Heart left ventricle (tissue), 16 donors: Measurements from ENCODE around the gene KLHL29. TPM values are rescaled to one million over a fixed set of nuclear protein-coding genes. Genes with fewer than 3 reads are reported as not detected.

Experiments used
- ATAC-seq, 4 donors: fragments of 200-7000 bp; cut with Tn5 transposase; one replicate each; pipeline ENCODE4 v1.9.1; 2020 to 2022; ENCODE audit warnings: moderate library complexity in 4 of 4, mild to moderate bottlenecking in 3 of 4, moderate number of reproducible peaks in 1 of 4
- DNase-seq, 5 donors: peaks; one replicate each; pipeline ENCODE4 v3.0.0-alpha.2; 2020
- H3K27ac ChIP-seq, 12 donors: fragments of 200-600 bp; sonication (generic) in 4 of 12; one replicate each; pipeline versions ENCODE4 v1.5.0 to v1.8.0; 2016 to 2022; ENCODE audit warnings: mild to moderate bottlenecking in 2 of 12
- H3K27me3 ChIP-seq, 9 donors: fragments of 200-600 bp; sonication (generic) in 2 of 9; one replicate each; pipeline versions ENCODE4 v1.5.1 to v1.8.0; 2016 to 2022; ENCODE audit warnings: mild to moderate bottlenecking in 3 of 9
- H3K36me3 ChIP-seq, 9 donors: fragments of 200-600 bp; sonication (generic) in 2 of 9; one replicate each; pipeline versions ENCODE4 v1.5.0 to v1.8.0; 2018 to 2022; ENCODE audit warnings: mild to moderate bottlenecking in 2 of 9
- H3K4me1 ChIP-seq, 12 donors: fragments of 200-600 bp; sonication (generic) in 4 of 12; one replicate each; pipeline versions ENCODE4 v1.5.0 to v1.8.0; 2016 to 2022; ENCODE audit warnings: mild to moderate bottlenecking in 3 of 12
- H3K4me3 ChIP-seq, 12 donors: fragments of 200-600 bp; sonication (generic) in 4 of 12; one replicate each; pipeline versions ENCODE4 v1.5.0 to v1.8.0; 2017 to 2022; ENCODE audit warnings: mild to moderate bottlenecking in 9 of 12, moderate library complexity in 4 of 12
- H3K9me3 ChIP-seq, 12 donors: fragments of 200-600 bp; sonication (generic) in 4 of 12; one replicate each; pipeline versions ENCODE4 v1.5.0 to v1.8.0; 2016 to 2022; ENCODE audit warnings: mild to moderate bottlenecking in 1 of 12
- POLR2A ChIP-seq, 2 donors: fragments of 450-650 bp; IDR thresholded peaks; one replicate each; pipeline ENCODE4 v1.6.1; 2017; ENCODE audit warnings: antibody characterized with exemption in 2 of 2, mild to moderate bottlenecking in 2 of 2, moderate library complexity in 2 of 2
- WGBS, 4 donors: extraction: QIAGEN DNeasy Blood & Tissue Kit in 2 of 4; methylation state at CpG; one replicate each; pipeline versions ENCODE4 v1.1.5 to v1.1.7; 2013 to 2018; 5-methylcytosine and 5-hydroxymethylcytosine counted together
- intact Hi-C, 10 donors: fragments of 100-400 bp; cut with DNase I; formaldehyde crosslinking; loops; one replicate each; pipeline versions ENCODE4 v1.11.1 to v1.14.2; 2022
- polyA plus RNA-seq, 2 donors: library from polyadenylated mRNA; stranded (reverse); fragments of 200-250 nt; gene quantifications; one replicate each; pipeline ENCODE4 v1.2.3, GENCODE V29; 2013
- total RNA-seq, 9 donors: library from RNA; depleted of rRNA in 2 of 9; stranded (reverse); fragments of >200 nt in 2 of 9; fragmentation: NEBNext Ultra II Directional in 3 of 9; extraction: Animal tissue kit (Norgen Biotek cat#: 25700) in 3 of 9; gene quantifications; one replicate each; pipeline versions ENCODE4 v1.1.0 to v1.2.4, GENCODE V29; 2016 to 2023
- TF ChIP-seq, protein P1 (sequence below), 12 donors: fragments of 200-600 bp; sonication (generic) in 4 of 12; IDR thresholded peaks; one replicate each; pipeline versions ENCODE4 v1.5.0 to v1.8.0; 2018 to 2022; ENCODE audit warnings: antibody characterized with exemption in 12 of 12, mild to moderate bottlenecking in 5 of 12
- donor health status: ischemic (EF 13 %, LVEDD 7.1; RV severe dilation, severe dysfunction).
- donor health status: healthy with polysubstance abuse.
- donor health status: DM: no; HTN: yes; CAD: no.
- donor health status: DM: no; HTN: no; CAD: no.
- donor health status: ischemic (EF 25% LVEDD 6.9; RV normal size, moderate dysfunction).
- donor health status: ischemic (EF 25% LVEDD 5.7; RV mildly dilated, moderate dysfunction).
- donor health status: healthy.
- donor health status: DM: yes; HTN: yes; CAD: no.
- donor health status: ischemic (EF 35%, LVEDD 5.7; RV mildly dilated, moderate dysfunction).
- donor health status: nonischemic (EF 11% LVEDD 7.7; RV severe dilation, severe dysfunction).
- donor health status: DM: yes; HTN: yes; CAD: no.
- donor health status: PGD.
- donor health status: ischemic (EF 29% LVEDD 5.4; RV normal size, mild dysfunction).
- donor health status: nonischemic (EF 23%, LVEDD 6.1; RV moderate dilation, normal function).

KLHL29 gene
- total and polyA plus RNA-seq, 11 donors, result 0.74 to 2.7 (median 1.1) TPM

GRCh38 chr2:23447405-23447804, 62.4 kb downstream of the KLHL29 start:
- H3K36me3 ChIP-seq, result no peaks in the 10 kb centered on the region
- no peak overlapping the region for H3K27ac ChIP-seq
- ATAC-seq (no peak), DNase-seq (no peak)
- H3K4me3 ChIP-seq, result no peak overlapping the region
- 41 to 58% (median 46%) methylated on average over 3 of the region's 3 CpGs for WGBS, 4 donors
- peaks cover 0 to 24% (median 0%) of the 10 kb centered on the region in 12 donors for H3K4me1 ChIP-seq
- peaks cover 0 to 4% (median 0%) of the 10 kb centered on the region in 12 donors for H3K9me3 ChIP-seq
- TF ChIP-seq, protein P1, sequence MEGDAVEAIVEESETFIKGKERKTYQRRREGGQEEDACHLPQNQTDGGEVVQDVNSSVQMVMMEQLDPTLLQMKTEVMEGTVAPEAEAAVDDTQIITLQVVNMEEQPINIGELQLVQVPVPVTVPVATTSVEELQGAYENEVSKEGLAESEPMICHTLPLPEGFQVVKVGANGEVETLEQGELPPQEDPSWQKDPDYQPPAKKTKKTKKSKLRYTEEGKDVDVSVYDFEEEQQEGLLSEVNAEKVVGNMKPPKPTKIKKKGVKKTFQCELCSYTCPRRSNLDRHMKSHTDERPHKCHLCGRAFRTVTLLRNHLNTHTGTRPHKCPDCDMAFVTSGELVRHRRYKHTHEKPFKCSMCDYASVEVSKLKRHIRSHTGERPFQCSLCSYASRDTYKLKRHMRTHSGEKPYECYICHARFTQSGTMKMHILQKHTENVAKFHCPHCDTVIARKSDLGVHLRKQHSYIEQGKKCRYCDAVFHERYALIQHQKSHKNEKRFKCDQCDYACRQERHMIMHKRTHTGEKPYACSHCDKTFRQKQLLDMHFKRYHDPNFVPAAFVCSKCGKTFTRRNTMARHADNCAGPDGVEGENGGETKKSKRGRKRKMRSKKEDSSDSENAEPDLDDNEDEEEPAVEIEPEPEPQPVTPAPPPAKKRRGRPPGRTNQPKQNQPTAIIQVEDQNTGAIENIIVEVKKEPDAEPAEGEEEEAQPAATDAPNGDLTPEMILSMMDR (IDR thresholded peaks at IDR 0.05), result no peak
- TF ChIP-seq POLR2A (IDR thresholded peaks at IDR 0.05), result no peak
- intact Hi-C loops, result no loop called here
- peaks cover 0 to 4% (median 0%) of the 10 kb centered on the region in 9 donors for H3K27me3 ChIP-seq

- Histone ChIP-seq H3K27ac (no peak overlapping the region), H3K4me1 (peaks cover 0 to 32% (median 0%) of the 10 kb centered on the region in 12 donors), H3K36me3 (no peaks in the 10 kb centered on the region), H3K4me3 (no peak overlapping the region), H3K9me3 (no peaks in the 10 kb centered on the region), H3K27me3 (peaks cover 0 to 4% (median 0%) of the 10 kb centered on the region in 9 donors)
- intact Hi-C loops, result no loop called here
- DNase-seq, result no peak
- no peak for TF ChIP-seq POLR2A (IDR thresholded peaks at IDR 0.05)
- TF ChIP-seq, protein P1 (IDR thresholded peaks at IDR 0.05), result no peak
- no peak for ATAC-seq
- WGBS, 4 donors, result 76 to 86% (median 82%) methylated on average over 2 of the region's 2 CpGs
These were observed 63.9 kb downstream of the KLHL29 start for GRCh38 chr2:23448906-23449305.

- peak in 1 of 4 donors; percentile 9 for ATAC-seq
- peaks cover 0 to 34% (median 0%) of the 10 kb centered on the region in 12 donors for H3K4me1 ChIP-seq
- intact Hi-C loops, result no loop called here
- H3K27ac ChIP-seq, result no peak overlapping the region
- TF ChIP-seq POLR2A (IDR thresholded peaks at IDR 0.05), result no peak
- TF ChIP-seq, protein P1 (IDR thresholded peaks at IDR 0.05), result no peak
- H3K27me3 ChIP-seq, result peaks cover 0 to 4% (median 0%) of the 10 kb centered on the region in 9 donors
- H3K4me3 ChIP-seq, result no peak overlapping the region
- no peaks in the 10 kb centered on the region for H3K36me3 ChIP-seq
- H3K9me3 ChIP-seq, result no peaks in the 10 kb centered on the region
- no peak for DNase-seq
These were observed 64.4 kb downstream of the KLHL29 start for GRCh38 chr2:23449413-23449812.

GRCh38 chr2:23449831-23450331, 64.9 kb downstream of the KLHL29 start:
- TF ChIP-seq POLR2A (IDR thresholded peaks at IDR 0.05), result no peak
- TF ChIP-seq, protein P1 (IDR thresholded peaks at IDR 0.05), result no peak
- H3K9me3 ChIP-seq, result no peaks in the 10 kb centered on the region
- 76 to 92% (median 86%) methylated on average over 14 of the region's 14 CpGs for WGBS, 4 donors
- peak; percentile 46 to 81 (median 70) for ATAC-seq
- intact Hi-C loops, result no loop called here
- H3K27me3 ChIP-seq, result peaks cover 0 to 4% (median 0%) of the 10 kb centered on the region in 9 donors
- peak overlapping the region in 1 of 12 donors; percentile 13 for H3K27ac ChIP-seq
- H3K36me3 ChIP-seq, result no peaks in the 10 kb centered on the region
- H3K4me3 ChIP-seq, result no peak overlapping the region
- peak in 1 of 5 donors; percentile 44 for DNase-seq
- peaks cover 0 to 37% (median 0%) of the 10 kb centered on the region in 12 donors for H3K4me1 ChIP-seq
